K562 (cell line): Measurements from ENCODE around the gene CMIP. TPM values are rescaled to one million over a fixed set of nuclear protein-coding genes. Genes with fewer than 3 reads are reported as not detected.
A peak's percentile ranks its signal among the peaks of the same experiment; 100 is the strongest.

Source experiments
- ATAC-seq: fragments of 200-7000 bp; cut with Tn5 transposase; 3 replicates; pipeline ENCODE4 v1.9.1; 2020; ENCODE audit warnings: moderate library complexity
- BruUV-seq: library from RNA; stranded (reverse); fragments of 400-500 nt; replicated peaks from 2 replicates; lab custom pipeline; 2021; lab: Mats Ljungman, UMichigan
- CTCF ChIA-PET: fragments of 300-600 bp; formaldehyde crosslinking; extraction: SDS; loops from one replicate; lab custom pipeline; 2021; ENCODE audit warnings: low intra/inter-chr PET ratio; lab: Yijun Ruan, JAX
- POLR2A ChIA-PET: fragments of 300-600, 350-650 bp; sonication (Branson Sonifier 250); formaldehyde crosslinking; extraction: SDS; loops from one replicate; lab custom pipeline; 2021; ENCODE audit warnings: antibody characterized with exemption, inconsistent platforms; lab: Yijun Ruan, JAX
- DNase-seq, 4 experiments: peaks; one replicate each; pipeline versions ENCODE4 v3.0.0 to v3.0.0-alpha.2; 2011 to 2018; ENCODE audit warnings: low spot score in 3 of 4, mixed read lengths in 3 of 4; ENCODE audit errors: extremely low read depth in 1 of 4
- FAIRE-seq: peaks from 2 replicates; lab custom pipeline; 2011; peaks lifted over from hg19 to GRCh38; lab: Jason Lieb, UNC
- H2AFZ ChIP-seq: 2 replicates; pipeline ENCODE4 v1.6.0; 2011; ENCODE audit warnings: low read depth, low read length, control low read depth, inconsistent platforms
- H3K27ac ChIP-seq: fragments of 200-600 bp; 3 replicates; pipeline ENCODE4 v1.8.0; 2011; ENCODE audit warnings: low read depth, mild to moderate bottlenecking, control low read depth, inconsistent platforms, low read length, moderate library complexity, mixed read lengths; ENCODE audit errors: extremely low read depth
- H3K27me3 ChIP-seq, 2 experiments: fragments of 300-600 bp in 1 of 2; 2 replicates in 1 of 2; 3 replicates in 1 of 2; pipeline versions ENCODE4 v1.6.0 to v1.8.0; 2011; ENCODE audit warnings: inconsistent platforms in 2 of 2, low read length in 2 of 2, mild to moderate bottlenecking in 1 of 2, mixed read lengths in 1 of 2, moderate library complexity in 1 of 2; ENCODE audit not compliant: control insufficient read depth in 2 of 2, insufficient read depth in 2 of 2
- H3K36me3 ChIP-seq: fragments of 300-600 bp; 3 replicates; pipeline ENCODE4 v1.8.0; 2011; ENCODE audit warnings: mild to moderate bottlenecking, low read length, inconsistent platforms; ENCODE audit not compliant: control insufficient read depth, insufficient read depth
- H3K4me1 ChIP-seq, 2 experiments: fragments of 200-600 bp in 1 of 2; replicated peaks in 1 of 2; 2 replicates in 1 of 2; 3 replicates in 1 of 2; pipeline versions ENCODE4 v1.5.1 to v1.8.0; 2011; ENCODE audit warnings: inconsistent platforms in 2 of 2, low read length in 2 of 2, mild to moderate bottlenecking in 1 of 2, mixed read lengths in 1 of 2, moderate library complexity in 1 of 2; ENCODE audit not compliant: control insufficient read depth in 2 of 2, insufficient read depth in 2 of 2
- H3K4me2 ChIP-seq: 2 replicates; pipeline ENCODE4 v1.6.1; 2011; ENCODE audit warnings: low read length, control low read depth, inconsistent platforms, mixed read lengths; ENCODE audit not compliant: insufficient read depth
- H3K4me3 ChIP-seq: fragments of 200-600 bp; sonication (generic), shearing (Covaris generic); 2 replicates; pipeline ENCODE4 v1.5.1; 2016; ENCODE audit warnings: control low read depth, inconsistent platforms
- H3K79me2 ChIP-seq: fragments of 200-600 bp; 3 replicates; pipeline ENCODE4 v1.8.0; 2011; ENCODE audit warnings: low read length, inconsistent platforms; ENCODE audit not compliant: control insufficient read depth, insufficient read depth
- H3K9ac ChIP-seq, 2 experiments: 2 replicates each; pipeline versions ENCODE4 v1.6.0 to v1.6.1; 2011; ENCODE audit warnings: low read depth in 2 of 2, low read length in 2 of 2, control low read depth in 1 of 2, inconsistent platforms in 1 of 2, mild to moderate bottlenecking in 1 of 2, mixed read lengths in 1 of 2; ENCODE audit not compliant: insufficient read depth in 1 of 2
- H3K9me1 ChIP-seq: one replicate; pipeline ENCODE4 v1.6.0; 2011; ENCODE audit warnings: inconsistent platforms, mild to moderate bottlenecking, low read length, moderate library complexity; ENCODE audit not compliant: control insufficient read depth, insufficient read depth
- H3K9me3 ChIP-seq: replicated peaks from 2 replicates; pipeline ENCODE4 v1.5.1; 2011; ENCODE audit warnings: low read depth, low read length, inconsistent platforms; ENCODE audit not compliant: control insufficient read depth, insufficient read depth
- H4K20me1 ChIP-seq: replicated peaks from 2 replicates; pipeline ENCODE4 v1.6.1; 2011; ENCODE audit warnings: low read length, inconsistent platforms, mixed read lengths; ENCODE audit not compliant: control insufficient read depth, insufficient read depth
- FOXA3 ChIP-seq, 2 experiments: fragments of 450-650 bp in 1 of 2; sonication (generic) in 1 of 2; formaldehyde crosslinking; IDR thresholded peaks in 1 of 2; conservative IDR thresholded peaks in 1 of 2; 2 replicates each; pipeline versions ENCODE4 v1.4.0 to v1.8.0; 2020 to 2022; ENCODE audit warnings: mild to moderate bottlenecking in 2 of 2, missing genetic modification reagents in 1 of 2
- POLR2G ChIP-seq: fragments of 200-400 bp; formaldehyde crosslinking; IDR thresholded peaks from 2 replicates; pipeline ENCODE4 v1.6.1; 2017; ENCODE audit warnings: low read depth, mild to moderate bottlenecking, antibody characterized with exemption, low read length, moderate library complexity
- WGBS: fragments of 100-300 bp; shearing (Covaris generic); methylation state at CpG from one replicate; pipeline ENCODE4 v1.1.6; 2016; ENCODE audit warnings: low coverage, mixed read lengths; ENCODE audit not compliant: insufficient coverage; ENCODE audit errors: missing lambda C conversion rate; 5-methylcytosine and 5-hydroxymethylcytosine counted together
- in situ Hi-C: fragments of 300-500 bp; cut with MboI; formaldehyde crosslinking; loops from 4 replicates; pipeline ENCODE4 v1.15.0; 2018; ENCODE audit warnings: inconsistent platforms, mixed read lengths
- intact Hi-C: fragments of 100-400 bp; cut with micrococcal nuclease; formaldehyde crosslinking; loops from 2 replicates; pipeline ENCODE4 v1.14.2; 2022
- polyA plus RNA-seq, 8 experiments: library from polyadenylated mRNA; depleted of rRNA in 4 of 8; stranded (reverse) in 5 of 8; unstranded in 3 of 8; fragments of >200 nt; fragmentation: Nextera tagmentation in 2 of 8; fragmentation: Illumina TruSeq in 1 of 8; extraction: Ambion mirVana in 2 of 8; extraction: Trizol in 1 of 8; gene quantifications; 2 replicates each; pipeline versions ENCODE4 v1.2.1 to v1.2.3, GENCODE V29; 2011 to 2014; ENCODE audit warnings: inconsistent platforms in 1 of 8, missing spikeins in 1 of 8
- total RNA-seq, 7 experiments: library from RNA; depleted of rRNA in 6 of 7; stranded (reverse); fragments of >200 nt in 6 of 7; fragmentation: Illumina TruSeq in 2 of 7; extraction: Trizol in 2 of 7; gene quantifications; 2 replicates each; pipeline versions ENCODE4 v1.2.1 to v1.2.3, GENCODE V29; 2011 to 2021; ENCODE audit warnings: low replicate concordance in 1 of 7
- TF ChIP-seq, protein P1 (sequence below): fragments of 250-450 bp; sonication (Bioruptor Pico); IDR thresholded peaks from 2 replicates; pipeline ENCODE4 v1.4.0; 2020; ENCODE audit warnings: borderline replicate concordance

The CMIP gene
- total and polyA plus RNA-seq, 9 of the 15 experiments (the other 6 are each of a cell fraction or from before 2014, with no cell fraction given) = 0.94 to 82.5 (median 10.3) TPM

DNA sequence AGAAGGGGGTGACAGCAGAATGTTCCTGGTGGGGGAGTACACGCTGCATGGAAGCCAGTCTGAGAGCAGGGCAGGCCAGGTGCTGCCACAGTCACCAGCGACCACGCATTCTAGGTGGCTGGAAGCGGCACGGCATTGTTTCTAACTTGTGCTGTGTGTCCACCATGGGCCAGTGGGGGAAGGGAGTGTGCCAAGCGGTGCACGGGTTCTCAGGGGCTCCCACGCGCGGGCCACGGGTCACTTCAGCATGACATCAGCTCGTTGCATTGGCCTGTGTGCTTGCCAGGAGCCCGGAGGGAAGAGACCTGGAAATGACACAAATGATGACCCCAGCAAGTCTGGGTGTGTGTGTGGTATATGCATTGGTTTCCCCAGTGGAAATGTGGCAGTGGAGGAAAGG, 169.6 kb downstream of the CMIP start:
- peaks cover 22% of the 10 kb centered on the region; the same call in 1 of the 2 replicates for H4K20me1 ChIP-seq
- ATAC-seq (no peak), DNase-seq (no peak), FAIRE-seq (no peak)
- intact Hi-C loops (no loop called here), in situ Hi-C loops (no loop called here)
- H3K9me3 ChIP-seq = no peaks in the 10 kb centered on the region; the same call in 1 of the 2 replicates
- H3K27me3 ChIP-seq = no peaks in the 10 kb centered on the region; a peak in 1 of 5 replicates
- POLR2A ChIA-PET = no interaction called here
- H3K9ac ChIP-seq = no peak overlapping the region; a peak in 1 of 4 replicates
- peaks cover 0 to 21% of the 10 kb centered on the region in 2 experiments; a peak in 2 of 5 replicates for H3K4me1 ChIP-seq
- H3K79me2 ChIP-seq = peaks cover 17% of the 10 kb centered on the region; the same call in 2 of the 3 replicates
- H2AFZ ChIP-seq = no peak overlapping the region
- 85% methylated on average over 13 of the region's 13 CpGs for WGBS
- peaks cover 60% of the 10 kb centered on the region; the same call in 2 of the 3 replicates for H3K36me3 ChIP-seq
- no TSS peak for BruUV-seq
- no peak overlapping the region; the same call in 2 of the 3 replicates for H3K27ac ChIP-seq
- CTCF ChIA-PET = no interaction called here
- H3K4me2 ChIP-seq = no peak overlapping the region
- no peak overlapping the region for H3K4me3 ChIP-seq
- TF ChIP-seq FOXA3 (CRISPR knock-in tag; conservative IDR thresholded peaks at IDR 0.05 in 1 of 2, IDR thresholded peaks at IDR 0.05 in 1 of 2) = peak in 1 of 2 experiments; percentile 6; a peak in 1 of 4 replicates
- TF ChIP-seq POLR2G = 0 out of 2 replicates have a peak, but pooled peaks have one; percentile 38
- TF ChIP-seq, protein P1, sequence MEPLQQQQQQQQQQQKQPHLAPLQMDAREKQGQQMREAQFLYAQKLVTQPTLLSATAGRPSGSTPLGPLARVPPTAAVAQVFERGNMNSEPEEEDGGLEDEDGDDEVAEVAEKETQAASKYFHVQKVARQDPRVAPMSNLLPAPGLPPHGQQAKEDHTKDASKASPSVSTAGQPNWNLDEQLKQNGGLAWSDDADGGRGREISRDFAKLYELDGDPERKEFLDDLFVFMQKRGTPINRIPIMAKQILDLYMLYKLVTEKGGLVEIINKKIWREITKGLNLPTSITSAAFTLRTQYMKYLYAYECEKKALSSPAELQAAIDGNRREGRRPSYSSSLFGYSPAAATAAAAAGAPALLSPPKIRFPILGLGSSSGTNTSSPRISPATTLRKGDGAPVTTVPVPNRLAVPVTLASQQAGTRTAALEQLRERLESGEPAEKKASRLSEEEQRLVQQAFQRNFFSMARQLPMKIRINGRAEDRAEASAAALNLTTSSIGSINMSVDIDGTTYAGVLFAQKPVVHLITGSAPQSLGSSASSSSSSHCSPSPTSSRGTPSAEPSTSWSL (CRISPR knock-in tag) = no peak
- peaks cover 11% of the 10 kb centered on the region for H3K9me1 ChIP-seq
